ENCODE data around the gene TCL1A. TPM values are rescaled to one million over a fixed set of nuclear protein-coding genes. Genes with fewer than 3 reads are reported as not detected.
"Not testable (repeated sequence)": the region's sequence is repeated elsewhere in the genome, so short reads cannot be mapped to it uniquely, and the experiment has no call there.

The TCL1A gene
- total RNA-seq, 1 donor from 2014 or later: not detected

DNA sequence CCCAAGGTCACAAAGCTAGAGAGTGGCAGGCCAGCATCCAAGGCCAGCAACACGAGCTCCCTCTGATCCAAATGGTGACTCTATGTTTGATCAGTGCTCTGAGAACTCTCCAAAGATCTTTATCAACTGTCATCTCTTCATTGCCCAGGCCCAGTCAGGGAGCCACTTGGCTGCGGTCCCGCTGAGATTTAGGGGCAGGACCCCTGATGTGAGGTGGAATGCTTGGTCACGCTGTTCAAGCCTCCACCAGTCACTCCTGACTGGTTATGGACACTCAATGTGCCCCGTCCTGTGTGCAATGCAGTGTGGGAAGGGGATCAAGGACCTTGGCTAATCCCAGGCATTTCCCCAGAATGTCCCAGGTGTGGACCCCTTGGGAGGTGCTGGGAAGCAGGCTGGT is 47.5 kb downstream of the TCL1A start:
- no peaks in the 10 kb centered on the region for H3K27me3 ChIP-seq (ENCODE audit: insufficient read depth, low read length)
- H3K4me1 Mint-ChIP-seq (ENCODE audit: low read depth, unreplicated experiment): peaks cover 4% of the 10 kb centered on the region
- no peak overlapping the region for H3K4me2 ChIP-seq (ENCODE audit: low read length)
- H3K79me2 ChIP-seq (ENCODE audit: insufficient read depth, low read length): no peaks in the 10 kb centered on the region
- peaks cover 23% of the 10 kb centered on the region for H3K27me3 Mint-ChIP-seq (ENCODE audit: low read depth, unreplicated experiment)
- H3K27ac Mint-ChIP-seq (ENCODE audit: unreplicated experiment): no peak overlapping the region
- H3K9me3 ChIP-seq (ENCODE audit: insufficient read depth, low read depth, low read length): no peaks in the 10 kb centered on the region
- H3K4me1 ChIP-seq (ENCODE audit: insufficient read depth, low read length): no peaks in the 10 kb centered on the region
- TF ChIP-seq EZH2 (IDR thresholded peaks at IDR 0.05; ENCODE audit: insufficient read depth, low read length): no peak
- TF ChIP-seq, protein P1, sequence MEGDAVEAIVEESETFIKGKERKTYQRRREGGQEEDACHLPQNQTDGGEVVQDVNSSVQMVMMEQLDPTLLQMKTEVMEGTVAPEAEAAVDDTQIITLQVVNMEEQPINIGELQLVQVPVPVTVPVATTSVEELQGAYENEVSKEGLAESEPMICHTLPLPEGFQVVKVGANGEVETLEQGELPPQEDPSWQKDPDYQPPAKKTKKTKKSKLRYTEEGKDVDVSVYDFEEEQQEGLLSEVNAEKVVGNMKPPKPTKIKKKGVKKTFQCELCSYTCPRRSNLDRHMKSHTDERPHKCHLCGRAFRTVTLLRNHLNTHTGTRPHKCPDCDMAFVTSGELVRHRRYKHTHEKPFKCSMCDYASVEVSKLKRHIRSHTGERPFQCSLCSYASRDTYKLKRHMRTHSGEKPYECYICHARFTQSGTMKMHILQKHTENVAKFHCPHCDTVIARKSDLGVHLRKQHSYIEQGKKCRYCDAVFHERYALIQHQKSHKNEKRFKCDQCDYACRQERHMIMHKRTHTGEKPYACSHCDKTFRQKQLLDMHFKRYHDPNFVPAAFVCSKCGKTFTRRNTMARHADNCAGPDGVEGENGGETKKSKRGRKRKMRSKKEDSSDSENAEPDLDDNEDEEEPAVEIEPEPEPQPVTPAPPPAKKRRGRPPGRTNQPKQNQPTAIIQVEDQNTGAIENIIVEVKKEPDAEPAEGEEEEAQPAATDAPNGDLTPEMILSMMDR (IDR thresholded peaks at IDR 0.05; ENCODE audit: insufficient read depth, low read depth, low read length): no peak
- H3K4me3 Mint-ChIP-seq (ENCODE audit: unreplicated experiment): no peak overlapping the region
- no peaks in the 10 kb centered on the region for H4K20me1 ChIP-seq (ENCODE audit: insufficient read depth, low read length)
- H2AFZ ChIP-seq (ENCODE audit: low read depth, low read length): no peak overlapping the region
- FAIRE-seq (no peak), DNase-seq (ENCODE audit: low read depth) (no peak)
- no peak overlapping the region for H3K9ac ChIP-seq (ENCODE audit: low read length)
- H3K4me3 ChIP-seq (ENCODE audit: insufficient read depth, low read depth, low read length): no peak overlapping the region
- H3K9me3 Mint-ChIP-seq (ENCODE audit: unreplicated experiment): no peaks in the 10 kb centered on the region
- no peaks in the 10 kb centered on the region for H3K36me3 ChIP-seq (ENCODE audit: insufficient read depth, low read length)
- H3K27ac ChIP-seq (ENCODE audit: low read depth, low read length): no peak overlapping the region
- H3K36me3 Mint-ChIP-seq (ENCODE audit: low read depth, unreplicated experiment): peaks cover 1% of the 10 kb centered on the region

DNA sequence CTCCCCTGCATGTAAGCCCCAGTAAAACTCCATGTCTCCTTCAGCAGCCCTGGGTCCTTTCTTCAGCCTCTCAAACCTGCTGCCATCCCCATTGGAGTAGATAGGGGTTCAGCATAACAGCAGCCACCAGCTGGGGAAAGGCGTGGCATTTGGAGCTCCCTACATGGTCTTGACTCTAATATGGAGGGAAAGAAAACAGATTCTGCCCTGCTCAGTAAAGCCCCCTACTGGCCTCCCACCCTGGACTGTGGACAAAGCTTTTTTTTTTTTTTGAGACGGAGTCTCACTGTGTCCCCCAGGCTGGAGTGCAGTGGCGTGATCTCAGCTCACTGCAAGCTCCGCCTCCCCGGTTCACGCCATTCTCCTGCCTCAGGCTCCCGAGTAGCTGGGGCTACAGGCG is 48.4 kb downstream of the TCL1A start:
- not testable (repeated sequence) for H3K36me3 Mint-ChIP-seq (ENCODE audit: low read depth, unreplicated experiment); H3K4me3 Mint-ChIP-seq (ENCODE audit: unreplicated experiment); H3K9ac ChIP-seq (ENCODE audit: low read length); H3K4me3 ChIP-seq (ENCODE audit: insufficient read depth, low read depth, low read length); H3K27ac ChIP-seq (ENCODE audit: low read depth, low read length); H3K4me1 ChIP-seq (ENCODE audit: insufficient read depth, low read length); DNase-seq (ENCODE audit: low read depth); H2AFZ ChIP-seq (ENCODE audit: low read depth, low read length); H4K20me1 ChIP-seq (ENCODE audit: insufficient read depth, low read length); FAIRE-seq; H3K9me3 Mint-ChIP-seq (ENCODE audit: unreplicated experiment); H3K27ac Mint-ChIP-seq (ENCODE audit: unreplicated experiment); H3K9me3 ChIP-seq (ENCODE audit: insufficient read depth, low read depth, low read length); H3K79me2 ChIP-seq (ENCODE audit: insufficient read depth, low read length); H3K27me3 ChIP-seq (ENCODE audit: insufficient read depth, low read length); H3K36me3 ChIP-seq (ENCODE audit: insufficient read depth, low read length); H3K4me2 ChIP-seq (ENCODE audit: low read length)
- H3K4me1 Mint-ChIP-seq (ENCODE audit: low read depth, unreplicated experiment): peaks cover 10% of the 10 kb centered on the region
- peaks cover 21% of the 10 kb centered on the region for H3K27me3 Mint-ChIP-seq (ENCODE audit: low read depth, unreplicated experiment)

GRCh38 chr14:95664546-95664945 is 49.4 kb downstream of the TCL1A start:
- no peak overlapping the region for H3K9ac ChIP-seq (ENCODE audit: low read length)
- H4K20me1 ChIP-seq (ENCODE audit: insufficient read depth, low read length): no peaks in the 10 kb centered on the region
- no peak overlapping the region for H3K4me2 ChIP-seq (ENCODE audit: low read length)
- no peaks in the 10 kb centered on the region for H3K4me1 ChIP-seq (ENCODE audit: insufficient read depth, low read length)
- TF ChIP-seq EZH2 (IDR thresholded peaks at IDR 0.05; ENCODE audit: insufficient read depth, low read length): no peak
- TF ChIP-seq, protein P1 (IDR thresholded peaks at IDR 0.05; ENCODE audit: insufficient read depth, low read depth, low read length): no peak
- no peak overlapping the region for H2AFZ ChIP-seq (ENCODE audit: low read depth, low read length)
- H3K4me3 Mint-ChIP-seq (ENCODE audit: unreplicated experiment): no peak overlapping the region
- no peak for FAIRE-seq
- no peaks in the 10 kb centered on the region for H3K9me3 ChIP-seq (ENCODE audit: insufficient read depth, low read depth, low read length)
- H3K79me2 ChIP-seq (ENCODE audit: insufficient read depth, low read length): no peaks in the 10 kb centered on the region
- no peaks in the 10 kb centered on the region for H3K27me3 ChIP-seq (ENCODE audit: insufficient read depth, low read length)
- no peaks in the 10 kb centered on the region for H3K36me3 ChIP-seq (ENCODE audit: insufficient read depth, low read length)
- H3K9me3 Mint-ChIP-seq (ENCODE audit: unreplicated experiment): no peaks in the 10 kb centered on the region
- H3K27me3 Mint-ChIP-seq (ENCODE audit: low read depth, unreplicated experiment): peaks cover 21% of the 10 kb centered on the region
- peaks cover 12% of the 10 kb centered on the region for H3K4me1 Mint-ChIP-seq (ENCODE audit: low read depth, unreplicated experiment)
- DNase-seq (ENCODE audit: low read depth): no peak
- H3K27ac Mint-ChIP-seq (ENCODE audit: unreplicated experiment): no peak overlapping the region
- no peaks in the 10 kb centered on the region for H3K36me3 Mint-ChIP-seq (ENCODE audit: low read depth, unreplicated experiment)
- no peak overlapping the region for H3K4me3 ChIP-seq (ENCODE audit: insufficient read depth, low read depth, low read length)
- H3K27ac ChIP-seq (ENCODE audit: low read depth, low read length): no peak overlapping the region

All from astrocyte (in vitro differentiated cells and primary cell).